Heart left ventricle (tissue), 16 donors: ENCODE results near the gene ADGB. TPM values are rescaled to one million over a fixed set of nuclear protein-coding genes. Genes with fewer than 3 reads are reported as not detected.

Experiments used
- ATAC-seq, 4 donors: fragments of 200-7000 bp; cut with Tn5 transposase; one replicate each; pipeline ENCODE4 v1.9.1; 2020 to 2022; ENCODE audit warnings: moderate library complexity in 4 of 4, mild to moderate bottlenecking in 3 of 4, moderate number of reproducible peaks in 1 of 4
- DNase-seq, 5 donors: peaks; one replicate each; pipeline ENCODE4 v3.0.0-alpha.2; 2020
- H3K27ac ChIP-seq, 12 donors: fragments of 200-600 bp; sonication (generic) in 4 of 12; one replicate each; pipeline versions ENCODE4 v1.5.0 to v1.8.0; 2016 to 2022; ENCODE audit warnings: mild to moderate bottlenecking in 2 of 12
- H3K27me3 ChIP-seq, 9 donors: fragments of 200-600 bp; sonication (generic) in 2 of 9; one replicate each; pipeline versions ENCODE4 v1.5.1 to v1.8.0; 2016 to 2022; ENCODE audit warnings: mild to moderate bottlenecking in 3 of 9
- H3K36me3 ChIP-seq, 9 donors: fragments of 200-600 bp; sonication (generic) in 2 of 9; one replicate each; pipeline versions ENCODE4 v1.5.0 to v1.8.0; 2018 to 2022; ENCODE audit warnings: mild to moderate bottlenecking in 2 of 9
- H3K4me1 ChIP-seq, 12 donors: fragments of 200-600 bp; sonication (generic) in 4 of 12; one replicate each; pipeline versions ENCODE4 v1.5.0 to v1.8.0; 2016 to 2022; ENCODE audit warnings: mild to moderate bottlenecking in 3 of 12
- H3K4me3 ChIP-seq, 12 donors: fragments of 200-600 bp; sonication (generic) in 4 of 12; one replicate each; pipeline versions ENCODE4 v1.5.0 to v1.8.0; 2017 to 2022; ENCODE audit warnings: mild to moderate bottlenecking in 9 of 12, moderate library complexity in 4 of 12
- H3K9me3 ChIP-seq, 12 donors: fragments of 200-600 bp; sonication (generic) in 4 of 12; one replicate each; pipeline versions ENCODE4 v1.5.0 to v1.8.0; 2016 to 2022; ENCODE audit warnings: mild to moderate bottlenecking in 1 of 12
- CTCF ChIP-seq, 12 donors: fragments of 200-600 bp; sonication (generic) in 4 of 12; IDR thresholded peaks; one replicate each; pipeline versions ENCODE4 v1.5.0 to v1.8.0; 2018 to 2022; ENCODE audit warnings: antibody characterized with exemption in 12 of 12, mild to moderate bottlenecking in 5 of 12
- POLR2A ChIP-seq, 2 donors: fragments of 450-650 bp; IDR thresholded peaks; one replicate each; pipeline ENCODE4 v1.6.1; 2017; ENCODE audit warnings: antibody characterized with exemption in 2 of 2, mild to moderate bottlenecking in 2 of 2, moderate library complexity in 2 of 2
- WGBS, 4 donors: extraction: QIAGEN DNeasy Blood & Tissue Kit in 2 of 4; methylation state at CpG; one replicate each; pipeline versions ENCODE4 v1.1.5 to v1.1.7; 2013 to 2018; 5-methylcytosine and 5-hydroxymethylcytosine counted together
- intact Hi-C, 10 donors: fragments of 100-400 bp; cut with DNase I; formaldehyde crosslinking; loops; one replicate each; pipeline versions ENCODE4 v1.11.1 to v1.14.2; 2022
- polyA plus RNA-seq, 2 donors: library from polyadenylated mRNA; stranded (reverse); fragments of 200-250 nt; gene quantifications; one replicate each; pipeline ENCODE4 v1.2.3, GENCODE V29; 2013
- total RNA-seq, 9 donors: library from RNA; depleted of rRNA in 2 of 9; stranded (reverse); fragments of >200 nt in 2 of 9; fragmentation: NEBNext Ultra II Directional in 3 of 9; extraction: Animal tissue kit (Norgen Biotek cat#: 25700) in 3 of 9; gene quantifications; one replicate each; pipeline versions ENCODE4 v1.1.0 to v1.2.4, GENCODE V29; 2016 to 2023
- donor health status: ischemic (EF 13 %, LVEDD 7.1; RV severe dilation, severe dysfunction).
- donor health status: healthy with polysubstance abuse.
- donor health status: DM: no; HTN: yes; CAD: no.
- donor health status: DM: no; HTN: no; CAD: no.
- donor health status: ischemic (EF 25% LVEDD 6.9; RV normal size, moderate dysfunction).
- donor health status: ischemic (EF 25% LVEDD 5.7; RV mildly dilated, moderate dysfunction).
- donor health status: healthy.
- donor health status: DM: yes; HTN: yes; CAD: no.
- donor health status: ischemic (EF 35%, LVEDD 5.7; RV mildly dilated, moderate dysfunction).
- donor health status: nonischemic (EF 11% LVEDD 7.7; RV severe dilation, severe dysfunction).
- donor health status: DM: yes; HTN: yes; CAD: no.
- donor health status: PGD.
- donor health status: ischemic (EF 29% LVEDD 5.4; RV normal size, mild dysfunction).
- donor health status: nonischemic (EF 23%, LVEDD 6.1; RV moderate dilation, normal function).

Gene ADGB
- total and polyA plus RNA-seq, 11 donors = not detected

DNA sequence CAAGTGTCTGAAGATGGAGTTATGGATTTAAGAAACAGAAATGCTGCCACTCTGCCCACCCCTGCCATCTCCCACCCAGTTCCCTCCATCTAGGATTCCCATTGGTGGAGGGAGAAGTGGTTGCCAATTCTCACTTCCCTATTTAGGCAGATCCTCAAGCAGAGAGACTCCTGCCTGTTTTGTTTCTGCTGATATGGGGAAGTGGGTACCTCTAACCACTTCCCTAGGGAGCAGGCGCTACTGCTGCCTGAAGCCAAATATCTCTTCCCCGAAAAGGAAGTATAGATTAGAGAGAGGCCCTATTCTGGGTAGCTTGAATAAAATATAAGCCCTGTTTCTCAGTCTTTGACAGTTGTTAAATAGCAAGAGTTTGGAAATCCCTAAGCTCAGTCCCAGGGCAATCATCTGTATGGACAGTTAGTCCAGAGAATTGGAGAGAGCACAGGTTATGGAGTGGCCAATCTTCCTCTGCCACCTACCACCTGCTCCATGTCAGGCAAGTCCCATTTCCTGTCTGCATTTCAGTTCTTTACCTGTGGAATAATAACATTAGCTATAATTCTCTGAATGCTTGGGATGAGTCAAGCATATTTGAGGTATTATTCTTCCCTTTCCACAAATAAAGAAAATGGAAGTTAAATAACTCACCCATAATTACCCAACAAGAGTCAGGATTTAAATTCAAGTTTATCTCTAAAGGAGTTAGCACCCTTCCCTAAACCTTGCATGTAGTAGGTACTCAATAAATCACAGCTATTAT, 2.6 kb upstream of the ADGB start:
- TF ChIP-seq CTCF (IDR thresholded peaks at IDR 0.05) = no peak
- TF ChIP-seq POLR2A (IDR thresholded peaks at IDR 0.05) = no peak
- ATAC-seq (peak in 3 of 4 donors; percentile 56 to 82 (median 81)), DNase-seq (peak in 1 of 5 donors; percentile 22)
- peaks cover 0 to 7% (median 0%) of the 10 kb centered on the region in 9 donors for H3K27me3 ChIP-seq
- peaks cover 0 to 34% (median 2%) of the 10 kb centered on the region in 12 donors for H3K4me1 ChIP-seq
- 19 to 37% (median 27%) methylated on average over 2 of the region's 2 CpGs for WGBS, 4 donors
- no peaks in the 10 kb centered on the region for H3K36me3 ChIP-seq
- no peak overlapping the region for H3K4me3 ChIP-seq
- H3K27ac ChIP-seq = peak overlapping the region in 1 of 12 donors; percentile 79
- intact Hi-C loops = no loop called here
- H3K9me3 ChIP-seq = no peaks in the 10 kb centered on the region

DNA sequence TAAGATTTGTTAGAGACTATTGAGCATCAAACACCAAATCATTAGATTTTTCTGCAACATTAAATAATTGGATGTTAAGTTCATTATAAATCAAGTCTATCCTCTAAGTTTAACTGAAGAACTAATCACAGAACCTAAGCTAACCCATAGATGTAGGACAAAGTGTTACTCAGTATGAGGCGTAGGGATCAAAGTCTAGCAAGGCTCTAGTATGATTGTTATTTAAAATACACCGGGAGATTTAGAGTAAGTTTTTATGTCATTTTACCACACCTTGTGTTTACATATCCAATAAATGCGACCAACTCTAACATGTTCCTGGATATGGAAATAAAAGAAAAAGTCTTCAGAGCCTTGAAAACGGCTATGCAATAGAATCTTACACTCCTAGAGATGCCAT, 2.6 kb downstream of the ADGB start:
- TF ChIP-seq POLR2A (IDR thresholded peaks at IDR 0.05) = no peak
- TF ChIP-seq CTCF (IDR thresholded peaks at IDR 0.05) = no peak
- Histone ChIP-seq H3K9me3 (no peaks in the 10 kb centered on the region), H3K4me3 (no peak overlapping the region), H3K27ac (no peak overlapping the region), H3K36me3 (no peaks in the 10 kb centered on the region), H3K4me1 (peaks cover 0 to 20% (median 2%) of the 10 kb centered on the region in 12 donors), H3K27me3 (no peaks in the 10 kb centered on the region)
- WGBS, 4 donors = 66 to 83% (median 67%) methylated on average over 4 of the region's 4 CpGs
- DNase-seq (no peak), ATAC-seq (no peak)
- intact Hi-C loops = no loop called here

- Histone ChIP-seq H3K4me3 (no peak overlapping the region), H3K27me3 (no peaks in the 10 kb centered on the region), H3K9me3 (peaks cover 0 to 9% (median 0%) of the 10 kb centered on the region in 12 donors), H3K4me1 (peaks cover 0 to 9% (median 2%) of the 10 kb centered on the region in 12 donors), H3K36me3 (no peaks in the 10 kb centered on the region), H3K27ac (no peak overlapping the region)
- WGBS, 4 donors = 47 to 71% (median 62%) methylated on average over 6 of the region's 6 CpGs
- ATAC-seq = no peak
- intact Hi-C loops = no loop called here
- no peak for TF ChIP-seq POLR2A (IDR thresholded peaks at IDR 0.05)
- TF ChIP-seq CTCF (IDR thresholded peaks at IDR 0.05) = no peak
- DNase-seq = no peak
These were observed 3.8 kb downstream of the ADGB start for GRCh38 chr6:146602526-146602925.

DNA sequence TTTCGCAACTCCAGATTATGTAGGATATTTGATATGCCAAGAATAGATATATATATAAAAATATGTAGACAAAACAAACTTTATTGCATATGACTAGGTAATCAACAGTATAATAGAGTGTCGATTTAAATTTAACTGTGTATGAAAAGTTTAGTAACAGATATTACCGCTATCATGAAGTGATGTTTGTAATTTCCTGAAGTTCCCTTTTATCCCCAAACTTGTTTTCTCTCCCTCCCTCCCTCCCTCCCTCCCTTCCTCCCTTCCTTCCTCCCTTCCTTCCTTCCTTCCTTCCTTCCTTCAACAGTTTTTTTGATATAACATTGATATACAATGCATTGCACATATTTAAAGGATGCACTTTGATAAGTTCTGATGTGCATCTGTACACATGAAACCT, 15.2 kb downstream of the ADGB start:
- Histone ChIP-seq H3K27ac (no peak overlapping the region), H3K4me1 (no peaks in the 10 kb centered on the region), H3K36me3 (no peaks in the 10 kb centered on the region), H3K27me3 (no peaks in the 10 kb centered on the region), H3K4me3 (no peak overlapping the region), H3K9me3 (peaks cover 0 to 4% (median 0%) of the 10 kb centered on the region in 12 donors)
- intact Hi-C loops = loop anchor here in 1 of 10 donors (5.0 kb wide), 1 partner anchor 42 kb away; no protein-coding TSS in a partner anchor
- DNase-seq (no peak), ATAC-seq (no peak)
- TF ChIP-seq POLR2A (IDR thresholded peaks at IDR 0.05) = no peak
- TF ChIP-seq CTCF (IDR thresholded peaks at IDR 0.05) = no peak
- whole genome bisulfite sequencing, 4 donors = 83 to 84% (median 83%) methylated on average over 3 of the region's 3 CpGs
